Neural cell (in vitro differentiated cells): ENCODE data around the gene PTOV1. TPM values are rescaled to one million over a fixed set of nuclear protein-coding genes. Genes with fewer than 3 reads are reported as not detected.

Source experiments
- H2AFZ ChIP-seq: fragments of 200-600, 300-800 bp; sonication (generic), shearing (Covaris generic); 2 replicates; pipeline ENCODE4 v1.6.0; 2014; ENCODE audit warnings: low read depth, mild to moderate bottlenecking, antibody characterized with exemption, low read length, moderate library complexity
- H3F3A ChIP-seq: fragments of 200-600 bp; shearing (Covaris generic); 2 replicates; pipeline ENCODE4 v1.6.1; 2016; ENCODE audit warnings: mild to moderate bottlenecking, moderate library complexity, mixed read lengths, antibody characterized with exemption, low read length; ENCODE audit not compliant: insufficient read depth, poor library complexity, severe bottlenecking
- H3K27ac ChIP-seq: fragments of 200-600, 300-800 bp; sonication (generic), shearing (Covaris generic); 2 replicates; pipeline ENCODE4 v1.5.1; 2014; ENCODE audit warnings: mild to moderate bottlenecking, low read length, moderate library complexity
- H3K27me3 ChIP-seq: fragments of 300-800, 200-600 bp; sonication (generic), shearing (Covaris generic); 2 replicates; pipeline ENCODE4 v1.6.0; 2014; ENCODE audit warnings: mild to moderate bottlenecking, low read depth, low read length, moderate library complexity; ENCODE audit not compliant: insufficient read depth
- H3K36me3 ChIP-seq: fragments of 300-800, 200-600 bp; sonication (generic), shearing (Covaris generic); 2 replicates; pipeline ENCODE4 v1.5.1; 2014; ENCODE audit warnings: mild to moderate bottlenecking, antibody characterized with exemption, low read length, moderate library complexity; ENCODE audit not compliant: insufficient read depth
- H3K4me2 ChIP-seq: fragments of 300-800, 200-600 bp; sonication (generic), shearing (Covaris generic); 2 replicates; pipeline ENCODE4 v1.6.0; 2014; ENCODE audit warnings: mild to moderate bottlenecking, low read length
- H3K4me3 ChIP-seq: fragments of 300-800, 200-600 bp; sonication (generic), shearing (Covaris generic); 2 replicates; pipeline ENCODE4 v1.5.1; 2014; ENCODE audit warnings: mild to moderate bottlenecking, low read length, moderate library complexity
- H3K79me2 ChIP-seq: fragments of 200-600 bp; shearing (Covaris generic); replicated peaks from 2 replicates; pipeline ENCODE4 v1.6.0; 2014; ENCODE audit warnings: mild to moderate bottlenecking, low read length, moderate library complexity; ENCODE audit not compliant: insufficient read depth
- H3K9ac ChIP-seq: fragments of 300-800, 200-600 bp; sonication (generic), shearing (Covaris generic); 2 replicates; pipeline ENCODE4 v1.6.1; 2016; ENCODE audit warnings: mild to moderate bottlenecking, low read length, mixed read lengths
- H3K9me2 ChIP-seq: fragments of 200-600 bp; shearing (Covaris generic); 2 replicates; pipeline ENCODE4 v1.6.1; 2016; ENCODE audit warnings: mild to moderate bottlenecking, low read length, mixed read lengths; ENCODE audit not compliant: insufficient read depth
- H3K9me3 ChIP-seq: fragments of 200-600, 300-800 bp; sonication (generic), shearing (Covaris generic); 2 replicates; pipeline ENCODE4 v1.6.1; 2016; ENCODE audit warnings: mild to moderate bottlenecking, mixed run types, low read length, moderate library complexity, mixed read lengths
- H4K20me1 ChIP-seq: fragments of 200-600 bp; shearing (Covaris generic); 2 replicates; pipeline ENCODE4 v1.6.1; 2016; ENCODE audit warnings: mild to moderate bottlenecking, mixed run types; ENCODE audit not compliant: insufficient read depth
- EP300 ChIP-seq: fragments of 450-650 bp; conservative IDR thresholded peaks from 2 replicates; pipeline ENCODE4 v1.6.1; 2014; ENCODE audit warnings: antibody characterized with exemption, mild to moderate bottlenecking, moderate library complexity; ENCODE audit not compliant: poor library complexity, severe bottlenecking
- EZH2 ChIP-seq: fragments of 200-600, 300-800 bp; shearing (Covaris generic), sonication (generic); IDR thresholded peaks from 2 replicates; pipeline ENCODE4 v1.6.1; 2014; ENCODE audit warnings: antibody characterized with exemption, low read length, borderline replicate concordance, mild to moderate bottlenecking; ENCODE audit not compliant: insufficient read depth, poor library complexity, severe bottlenecking
- MXI1 ChIP-seq: fragments of 450-650 bp; conservative IDR thresholded peaks from 2 replicates; pipeline ENCODE4 v1.6.1; 2014; ENCODE audit warnings: antibody characterized with exemption, mild to moderate bottlenecking; ENCODE audit not compliant: poor library complexity, severe bottlenecking
- POLR2AphosphoS5 ChIP-seq: IDR thresholded peaks from 2 replicates; pipeline ENCODE4 v1.6.1; 2012
- RAD21 ChIP-seq: fragments of 450-650 bp; conservative IDR thresholded peaks from 2 replicates; pipeline ENCODE4 v1.6.1; 2014; ENCODE audit warnings: antibody characterized with exemption, mild to moderate bottlenecking, moderate library complexity
- SMC3 ChIP-seq: fragments of 450-650 bp; conservative IDR thresholded peaks from 2 replicates; pipeline ENCODE4 v1.6.1; 2014; ENCODE audit warnings: antibody characterized with exemption, mild to moderate bottlenecking, moderate library complexity; ENCODE audit not compliant: poor library complexity
- TAF1 ChIP-seq: IDR thresholded peaks from 2 replicates; pipeline ENCODE4 v1.6.1; 2012; ENCODE audit warnings: low read depth
- polyA plus RNA-seq: library from polyadenylated mRNA; depleted of rRNA; stranded (reverse); fragments of >200 nt; gene quantifications from 2 replicates; pipeline ENCODE4 v1.2.3, GENCODE V29; 2014
- TF ChIP-seq, protein P1 (sequence below): IDR thresholded peaks from 2 replicates; pipeline ENCODE4 v1.6.1; 2012; ENCODE audit warnings: borderline replicate concordance
- TF ChIP-seq, protein P2 (sequence below): fragments of 450-650 bp; IDR thresholded peaks from 2 replicates; pipeline ENCODE4 v1.5.1; 2014; ENCODE audit warnings: antibody characterized with exemption, mild to moderate bottlenecking, moderate library complexity; ENCODE audit not compliant: poor library complexity, severe bottlenecking

The PTOV1 gene
- polyA plus RNA-seq, 1 donor from 2014 or later = 199 TPM

DNA sequence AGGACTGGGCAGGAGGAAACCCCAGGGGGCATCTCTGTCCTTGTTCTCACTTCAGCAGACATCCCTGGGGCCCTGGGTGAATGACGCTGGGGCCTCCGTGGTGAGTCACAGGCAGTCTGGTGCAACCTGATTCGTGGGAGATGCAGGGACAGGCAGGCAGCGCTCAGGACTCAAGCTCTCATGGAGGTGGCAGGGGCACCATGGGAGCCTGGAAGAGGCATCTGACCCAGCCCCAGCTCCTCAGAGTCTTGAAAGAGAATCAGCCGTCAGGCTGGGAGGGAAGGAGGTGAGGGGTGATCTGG is 14.0 kb upstream of the PTOV1 start:
- no peak overlapping the region for H3K9ac ChIP-seq
- no peak for TF ChIP-seq EZH2
- no peak for TF ChIP-seq RAD21
- no peak for TF ChIP-seq SMC3
- TF ChIP-seq POLR2AphosphoS5 = no peak
- no peak for TF ChIP-seq TAF1
- TF ChIP-seq EP300 = no peak
- TF ChIP-seq, protein P1, sequence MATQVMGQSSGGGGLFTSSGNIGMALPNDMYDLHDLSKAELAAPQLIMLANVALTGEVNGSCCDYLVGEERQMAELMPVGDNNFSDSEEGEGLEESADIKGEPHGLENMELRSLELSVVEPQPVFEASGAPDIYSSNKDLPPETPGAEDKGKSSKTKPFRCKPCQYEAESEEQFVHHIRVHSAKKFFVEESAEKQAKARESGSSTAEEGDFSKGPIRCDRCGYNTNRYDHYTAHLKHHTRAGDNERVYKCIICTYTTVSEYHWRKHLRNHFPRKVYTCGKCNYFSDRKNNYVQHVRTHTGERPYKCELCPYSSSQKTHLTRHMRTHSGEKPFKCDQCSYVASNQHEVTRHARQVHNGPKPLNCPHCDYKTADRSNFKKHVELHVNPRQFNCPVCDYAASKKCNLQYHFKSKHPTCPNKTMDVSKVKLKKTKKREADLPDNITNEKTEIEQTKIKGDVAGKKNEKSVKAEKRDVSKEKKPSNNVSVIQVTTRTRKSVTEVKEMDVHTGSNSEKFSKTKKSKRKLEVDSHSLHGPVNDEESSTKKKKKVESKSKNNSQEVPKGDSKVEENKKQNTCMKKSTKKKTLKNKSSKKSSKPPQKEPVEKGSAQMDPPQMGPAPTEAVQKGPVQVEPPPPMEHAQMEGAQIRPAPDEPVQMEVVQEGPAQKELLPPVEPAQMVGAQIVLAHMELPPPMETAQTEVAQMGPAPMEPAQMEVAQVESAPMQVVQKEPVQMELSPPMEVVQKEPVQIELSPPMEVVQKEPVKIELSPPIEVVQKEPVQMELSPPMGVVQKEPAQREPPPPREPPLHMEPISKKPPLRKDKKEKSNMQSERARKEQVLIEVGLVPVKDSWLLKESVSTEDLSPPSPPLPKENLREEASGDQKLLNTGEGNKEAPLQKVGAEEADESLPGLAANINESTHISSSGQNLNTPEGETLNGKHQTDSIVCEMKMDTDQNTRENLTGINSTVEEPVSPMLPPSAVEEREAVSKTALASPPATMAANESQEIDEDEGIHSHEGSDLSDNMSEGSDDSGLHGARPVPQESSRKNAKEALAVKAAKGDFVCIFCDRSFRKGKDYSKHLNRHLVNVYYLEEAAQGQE = no peak
- TF ChIP-seq, protein P2, sequence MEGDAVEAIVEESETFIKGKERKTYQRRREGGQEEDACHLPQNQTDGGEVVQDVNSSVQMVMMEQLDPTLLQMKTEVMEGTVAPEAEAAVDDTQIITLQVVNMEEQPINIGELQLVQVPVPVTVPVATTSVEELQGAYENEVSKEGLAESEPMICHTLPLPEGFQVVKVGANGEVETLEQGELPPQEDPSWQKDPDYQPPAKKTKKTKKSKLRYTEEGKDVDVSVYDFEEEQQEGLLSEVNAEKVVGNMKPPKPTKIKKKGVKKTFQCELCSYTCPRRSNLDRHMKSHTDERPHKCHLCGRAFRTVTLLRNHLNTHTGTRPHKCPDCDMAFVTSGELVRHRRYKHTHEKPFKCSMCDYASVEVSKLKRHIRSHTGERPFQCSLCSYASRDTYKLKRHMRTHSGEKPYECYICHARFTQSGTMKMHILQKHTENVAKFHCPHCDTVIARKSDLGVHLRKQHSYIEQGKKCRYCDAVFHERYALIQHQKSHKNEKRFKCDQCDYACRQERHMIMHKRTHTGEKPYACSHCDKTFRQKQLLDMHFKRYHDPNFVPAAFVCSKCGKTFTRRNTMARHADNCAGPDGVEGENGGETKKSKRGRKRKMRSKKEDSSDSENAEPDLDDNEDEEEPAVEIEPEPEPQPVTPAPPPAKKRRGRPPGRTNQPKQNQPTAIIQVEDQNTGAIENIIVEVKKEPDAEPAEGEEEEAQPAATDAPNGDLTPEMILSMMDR = no peak
- no peak for TF ChIP-seq MXI1
- no peaks in the 10 kb centered on the region for H3K9me2 ChIP-seq
- H3K27ac ChIP-seq = no peak overlapping the region
- no peaks in the 10 kb centered on the region for H3F3A ChIP-seq
- no peaks in the 10 kb centered on the region for H3K9me3 ChIP-seq
- peaks cover 5% of the 10 kb centered on the region for H3K36me3 ChIP-seq
- H3K4me3 ChIP-seq = no peak overlapping the region
- H4K20me1 ChIP-seq = no peaks in the 10 kb centered on the region
- H3K27me3 ChIP-seq = no peaks in the 10 kb centered on the region
- no peak overlapping the region for H3K4me2 ChIP-seq
- H3K79me2 ChIP-seq = no peaks in the 10 kb centered on the region
- H2AFZ ChIP-seq = no peak overlapping the region

DNA sequence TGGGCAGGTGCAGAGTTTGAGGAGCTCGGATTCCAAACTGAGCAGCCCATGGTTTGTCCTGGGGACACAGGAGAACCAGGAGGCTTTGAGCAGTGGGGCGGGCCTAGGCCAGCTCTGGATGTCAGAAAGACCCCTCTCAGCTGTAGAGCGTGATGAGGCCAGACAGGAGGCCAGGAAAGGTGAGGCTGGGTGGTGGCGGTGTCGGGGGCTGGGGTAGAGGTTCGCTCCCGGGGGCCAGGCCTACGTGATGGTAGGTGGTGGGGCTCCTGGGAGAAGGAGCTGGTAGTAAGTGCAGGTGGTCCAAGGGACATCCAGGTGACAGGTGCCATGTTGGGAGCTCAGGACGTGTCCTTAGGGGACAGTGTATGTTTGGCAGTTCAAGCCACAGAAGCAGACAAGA is 13.5 kb upstream of the PTOV1 start:
- no peak overlapping the region for H3K27ac ChIP-seq
- H3K4me2 ChIP-seq = no peak overlapping the region
- H2AFZ ChIP-seq = no peak overlapping the region
- H3K27me3 ChIP-seq = no peaks in the 10 kb centered on the region
- no peak overlapping the region for H3K4me3 ChIP-seq
- no peaks in the 10 kb centered on the region for H3K79me2 ChIP-seq
- no peaks in the 10 kb centered on the region for H3K9me2 ChIP-seq
- no peak overlapping the region for H3K9ac ChIP-seq
- H3F3A ChIP-seq = no peaks in the 10 kb centered on the region
- TF ChIP-seq SMC3 (no peak), RAD21 (no peak), POLR2AphosphoS5 (no peak), MXI1 (no peak), EZH2 (no peak), TAF1 (no peak), EP300 (no peak)
- TF ChIP-seq, protein P1 = no peak
- TF ChIP-seq, protein P2 = no peak
- H3K36me3 ChIP-seq = peaks cover 5% of the 10 kb centered on the region
- no peaks in the 10 kb centered on the region for H4K20me1 ChIP-seq
- no peaks in the 10 kb centered on the region for H3K9me3 ChIP-seq
